ENCODE results near the gene CD4. TPM values are rescaled to one million over a fixed set of nuclear protein-coding genes. Genes with fewer than 3 reads are reported as not detected.

CD4 gene
- polyA plus RNA-seq, 1 of the 3 experiments (the other 2 are of a cell fraction) = 0.02 TPM

- no peaks in the 10 kb centered on the region for H3K9me2 ChIP-seq
- DNase-seq = no peak
- H2AFZ ChIP-seq (ENCODE audit: low read depth) = no peak overlapping the region
- H3K27ac ChIP-seq (ENCODE audit: low read depth in 2 of 2, low read length in 1 of 2) = no peak overlapping the region
- no peak overlapping the region for H3K9ac ChIP-seq
- H3K4me3 ChIP-seq (ENCODE audit: low read depth in 2 of 2, low read length in 1 of 2) = no peak overlapping the region
- H3K79me2 ChIP-seq (ENCODE audit: insufficient read depth) = no peaks in the 10 kb centered on the region
- H3K4me2 ChIP-seq = no peak overlapping the region
- POLR2A ChIA-PET = interaction anchor here (1.1 kb wide), 1 partner anchor 33 kb away, joined by 5 read pairs; the partner anchor contains the start of gene MLF2
- no peaks in the 10 kb centered on the region for H3K9me3 ChIP-seq
- H4K20me1 ChIP-seq (ENCODE audit: insufficient read depth) = no peaks in the 10 kb centered on the region
- H3F3A ChIP-seq (replicated peaks; ENCODE audit: insufficient read depth) = no peaks in the 10 kb centered on the region
- H3K4me1 ChIP-seq (ENCODE audit: control insufficient read depth in 1 of 2, insufficient read depth in 2 of 2, low read depth in 1 of 2, low read length in 1 of 2) = no peaks in the 10 kb centered on the region; a peak in 1 of 4 replicates
- TF ChIP-seq REST (IDR thresholded peaks at IDR 0.05; ENCODE audit: low read depth, low read length) (no peak), NRF1 (IDR thresholded peaks at IDR 0.05; ENCODE audit: low read depth, low read length) (no peak), RXRA (IDR thresholded peaks at IDR 0.05; ENCODE audit: borderline replicate concordance, low read depth) (no peak), MXI1 (IDR thresholded peaks at IDR 0.05; ENCODE audit: low read depth, low read length) (no peak), MAX (IDR thresholded peaks at IDR 0.05; ENCODE audit: low read depth) (no peak), EP300 (IDR thresholded peaks at IDR 0.05; ENCODE audit: borderline replicate concordance in 1 of 2, low read depth in 1 of 2, low read length in 1 of 2) (no peak), MEF2A (IDR thresholded peaks at IDR 0.05; ENCODE audit: borderline replicate concordance, low read depth) (no peak), TAF1 (IDR thresholded peaks at IDR 0.05; ENCODE audit: borderline replicate concordance, low read depth, low read length) (no peak), CHD2 (IDR thresholded peaks at IDR 0.05; ENCODE audit: low read length, partially characterized antibody) (no peak), GATA2 (CRISPR knock-in tag; IDR thresholded peaks at IDR 0.05) (no peak), CTCF (IDR thresholded peaks at IDR 0.05) (no peak), ELF1 (IDR thresholded peaks at IDR 0.05) (no peak), PBX3 (IDR thresholded peaks at IDR 0.05) (no peak), USF2 (IDR thresholded peaks at IDR 0.05; ENCODE audit: borderline replicate concordance, low read depth, low read length) (no peak), TCF12 (IDR thresholded peaks at IDR 0.05) (no peak), YY1 (IDR thresholded peaks at IDR 0.05; ENCODE audit: low read depth) (no peak), GABPA (IDR thresholded peaks at IDR 0.05; ENCODE audit: low read depth) (no peak), SMC3 (IDR thresholded peaks at IDR 0.05; ENCODE audit: low read depth, low read length) (no peak), FOSL2 (IDR thresholded peaks at IDR 0.05; ENCODE audit: borderline replicate concordance, low read depth) (no peak)
- CTCF ChIA-PET = interaction anchor here (0.7 to 1.8 kb wide), 6 partner anchors 7 to 86 kb away, joined by 3 to 7 read pairs (median 3); partner anchors contain the start of gene MLF2
- H3K27me3 ChIP-seq (ENCODE audit: insufficient read depth) = no peaks in the 10 kb centered on the region
- no peaks in the 10 kb centered on the region for H3K36me3 ChIP-seq (replicated peaks in 1 of 2; ENCODE audit: control insufficient read depth in 1 of 2, insufficient read depth in 2 of 2, low read length in 1 of 2)
- 92% methylated on average over 9 of the region's 9 CpGs for WGBS (ENCODE audit: low lambda C conversion rate)
Observed at GRCh38 chr12:6786416-6787094, 2.8 kb upstream of the CD4 start.
